HG02763 (cell line): ENCODE measurements around the gene PLA2G6.

Experiments used
- ATAC-seq: cut with Tn5 transposase; IDR thresholded peaks from one replicate; pipeline ENCODE4 v1.9.1; 2021; ENCODE audit warnings: mild to moderate bottlenecking, moderate library complexity; ENCODE audit not compliant: unreplicated experiment

PLA2G6 gene

GRCh38 chr22:38214302-38215056 is 32.8 kb upstream of the PLA2G6 start:
- ATAC-seq: no peak

- no peak for ATAC-seq
These were observed 32.3 kb upstream of the PLA2G6 start for GRCh38 chr22:38213990-38214301.

- ATAC-seq: no peak
These were observed 31.8 kb upstream of the PLA2G6 start for GRCh38 chr22:38213319-38213989.

- ATAC-seq: no peak
These were observed 30.8 kb upstream of the PLA2G6 start for GRCh38 chr22:38212442-38212841.

- no peak for ATAC-seq
These were observed 29.9 kb upstream of the PLA2G6 start for GRCh38 chr22:38211556-38211955.

GRCh38 chr22:38208551-38208968 is 26.9 kb upstream of the PLA2G6 start:
- no peak for ATAC-seq

GRCh38 chr22:38207898-38208432 is 26.3 kb upstream of the PLA2G6 start:
- ATAC-seq: no peak

GRCh38 chr22:38205261-38206128 is 23.9 kb upstream of the PLA2G6 start:
- ATAC-seq: no peak

GRCh38 chr22:38204784-38205183 is 23.2 kb upstream of the PLA2G6 start:
- no peak for ATAC-seq

- no peak for ATAC-seq
These were observed 22.4 kb upstream of the PLA2G6 start for GRCh38 chr22:38203855-38204514.

GRCh38 chr22:38203090-38203810 is 21.6 kb upstream of the PLA2G6 start:
- ATAC-seq: no peak

- peak; percentile 20 for ATAC-seq
These were observed 20.9 kb upstream of the PLA2G6 start for GRCh38 chr22:38202437-38203089.

GRCh38 chr22:38201711-38202436 is 20.2 kb upstream of the PLA2G6 start, which contains the start of gene MAFF:
Gene MAFF, plus strand, starts transcription at chr22:38201994. Its CDS starts 11,860 bp downstream, at chr22:38213854.
- ATAC-seq: peak; percentile 52

- ATAC-seq: no peak
These were observed 19.7 kb upstream of the PLA2G6 start for GRCh38 chr22:38201371-38201710.

GRCh38 chr22:38199826-38200559 is 18.4 kb upstream of the PLA2G6 start:
- no peak for ATAC-seq

- no peak for ATAC-seq
These were observed 15.3 kb upstream of the PLA2G6 start for GRCh38 chr22:38196791-38197419.

- ATAC-seq: no peak
These were observed 11.9 kb upstream of the PLA2G6 start for GRCh38 chr22:38193580-38193979.

- ATAC-seq: no peak
These were observed 10.8 kb upstream of the PLA2G6 start for GRCh38 chr22:38192475-38192863.
